HCT116 (cell line): ENCODE results near the gene GTF2IRD1. TPM values are rescaled to one million over a fixed set of nuclear protein-coding genes. Genes with fewer than 3 reads are reported as not detected.

Source experiments
- ATAC-seq: fragments of 200-7000 bp; cut with Tn5 transposase; 2 replicates; pipeline ENCODE4 v1.9.1; 2020; ENCODE audit warnings: mild to moderate bottlenecking, moderate library complexity
- BruUV-seq: library from RNA; stranded (reverse); fragments of 400-500 nt; replicated peaks from 2 replicates; lab custom pipeline; 2021; lab: Mats Ljungman, UMichigan
- CTCF ChIA-PET: fragments of 300-600 bp; sonication (Branson Sonifier 250); formaldehyde crosslinking; loops from one replicate; lab custom pipeline; 2021; ENCODE audit warnings: antibody characterized with exemption; lab: Charles Lee
- POLR2A ChIA-PET: fragments of 300-600, 350-600 bp; sonication (Branson Sonifier 250); formaldehyde crosslinking; loops from one replicate; lab custom pipeline; 2021; ENCODE audit warnings: antibody characterized with exemption; lab: Charles Lee
- RAD21 ChIA-PET, 2 experiments: fragments of 300-600 bp; sonication (Branson Sonifier 250); formaldehyde crosslinking; loops; one replicate each; lab custom pipeline; 2023; ENCODE audit warnings: low total read pairs in 2 of 2; ENCODE audit not compliant: uncharacterized antibody in 2 of 2, unreplicated experiment in 2 of 2, low non-redundant PET in 1 of 2; lab: Charles Lee
- DNase-seq: peaks from one replicate; pipeline ENCODE4 v3.0.0-alpha.2; 2010; ENCODE audit warnings: low read depth, low spot score
- H2AFZ ChIP-seq: fragments of 200-600 bp; shearing (Covaris generic), sonication (generic); 2 replicates; pipeline ENCODE4 v1.6.1; 2017; ENCODE audit warnings: low read depth, mixed run types, mixed read lengths, antibody characterized with exemption, low read length; ENCODE audit not compliant: poor library complexity, severe bottlenecking
- H3K27ac ChIP-seq: 2 replicates; pipeline ENCODE4 v1.5.1; 2012; ENCODE audit warnings: low read depth, low read length
- H3K27me3 ChIP-seq: fragments of 200-600 bp; sonication (generic); 2 replicates; pipeline ENCODE4 v1.6.1; 2016; ENCODE audit warnings: mixed run types, low read length, mixed read lengths; ENCODE audit not compliant: insufficient read depth
- H3K36me3 ChIP-seq, 2 experiments: fragments of 200-500 bp in 1 of 2; fragments of 200-600 bp in 1 of 2; sonication (Bioruptor generic) in 1 of 2; sonication (generic) in 1 of 2; 2 replicates each; pipeline versions ENCODE4 v1.5.1 to v1.6.1; 2014 to 2016; ENCODE audit warnings: low read length in 2 of 2, inconsistent platforms in 1 of 2, mixed read lengths in 1 of 2, mixed run types in 1 of 2; ENCODE audit not compliant: insufficient read depth in 2 of 2, control insufficient read depth in 1 of 2
- H3K4me1 ChIP-seq, 2 experiments: fragments of 200-600 bp in 1 of 2; sonication (generic) in 1 of 2; 2 replicates each; pipeline versions ENCODE4 v1.5.1 to v1.6.1; 2012 to 2017; ENCODE audit warnings: low read length in 2 of 2, inconsistent platforms in 1 of 2, mild to moderate bottlenecking in 1 of 2, mixed read lengths in 1 of 2, mixed run types in 1 of 2, moderate library complexity in 1 of 2; ENCODE audit not compliant: insufficient read depth in 2 of 2, control insufficient read depth in 1 of 2
- H3K4me2 ChIP-seq: fragments of 200-600 bp; sonication (generic); 2 replicates; pipeline ENCODE4 v1.6.1; 2017; ENCODE audit warnings: mixed run types, low read length, mixed read lengths
- H3K4me3 ChIP-seq, 2 experiments: fragments of 200-600 bp in 1 of 2; sonication (generic) in 1 of 2; replicated peaks in 1 of 2; 2 replicates each; pipeline ENCODE4 v1.5.1; 2011 to 2016; ENCODE audit warnings: low read length in 2 of 2, control low read depth in 1 of 2, low read depth in 1 of 2, mild to moderate bottlenecking in 1 of 2, mixed read lengths in 1 of 2, mixed run types in 1 of 2
- H3K79me2 ChIP-seq: fragments of 200-600 bp; sonication (generic); 2 replicates; pipeline ENCODE4 v1.6.1; 2017; ENCODE audit warnings: mild to moderate bottlenecking, mixed run types, low read length, moderate library complexity, mixed read lengths; ENCODE audit not compliant: insufficient read depth
- H3K9ac ChIP-seq: fragments of 200-600 bp; sonication (generic); 2 replicates; pipeline ENCODE4 v1.6.1; 2016; ENCODE audit warnings: low read length, mixed read lengths
- H3K9me2 ChIP-seq: fragments of 200-600 bp; sonication (generic), shearing (Covaris generic); 2 replicates; pipeline ENCODE4 v1.6.1; 2017; ENCODE audit warnings: mixed run types, mild to moderate bottlenecking, moderate library complexity; ENCODE audit not compliant: insufficient read depth
- H3K9me3 ChIP-seq, 2 experiments: fragments of 200-500 bp in 1 of 2; fragments of 200-600 bp in 1 of 2; sonication (Bioruptor generic) in 1 of 2; sonication (generic) in 1 of 2; 2 replicates each; pipeline ENCODE4 v1.6.1; 2014 to 2017; ENCODE audit warnings: low read length in 2 of 2, mixed read lengths in 2 of 2, inconsistent platforms in 1 of 2, low read depth in 1 of 2, mild to moderate bottlenecking in 1 of 2, mixed run types in 1 of 2, moderate library complexity in 1 of 2; ENCODE audit not compliant: control insufficient read depth in 1 of 2, insufficient read depth in 1 of 2
- H4K20me1 ChIP-seq: fragments of 200-600 bp; sonication (generic), shearing (Covaris generic); 2 replicates; pipeline ENCODE4 v1.6.1; 2017; ENCODE audit warnings: mixed run types, mild to moderate bottlenecking, moderate library complexity; ENCODE audit not compliant: insufficient read depth
- ATF3 ChIP-seq: IDR thresholded peaks from 2 replicates; pipeline ENCODE4 v1.6.1; 2012
- CBX3 ChIP-seq: IDR thresholded peaks from 2 replicates; pipeline ENCODE4 v1.6.1; 2012; ENCODE audit warnings: low read depth
- CTCF ChIP-seq, 3 experiments: fragments of 200-600 bp in 1 of 3; sonication (generic) in 1 of 3; IDR thresholded peaks in 2 of 3; conservative IDR thresholded peaks in 1 of 3; 2 replicates each; pipeline ENCODE4 v1.5.1; 2012 to 2017; ENCODE audit warnings: low read depth in 2 of 3, low read length in 2 of 3, antibody characterized with exemption in 1 of 3, borderline replicate concordance in 1 of 3, control low read depth in 1 of 3, mild to moderate bottlenecking in 1 of 3, mixed read lengths in 1 of 3, mixed run types in 1 of 3, moderate library complexity in 1 of 3; ENCODE audit not compliant: insufficient read depth in 1 of 3
- ELF1 ChIP-seq: IDR thresholded peaks from 2 replicates; pipeline ENCODE4 v1.6.1; 2012; ENCODE audit warnings: low read depth, borderline replicate concordance
- EZH2phosphoT487 ChIP-seq: fragments of 200-600 bp; IDR thresholded peaks from 2 replicates; pipeline ENCODE4 v1.6.1; 2018; ENCODE audit warnings: antibody characterized with exemption, borderline replicate concordance
- MAX ChIP-seq: IDR thresholded peaks from 2 replicates; pipeline ENCODE4 v1.6.1; 2012
- RAD21 ChIP-seq: IDR thresholded peaks from 2 replicates; pipeline ENCODE4 v1.6.1; 2012; ENCODE audit warnings: low read depth, mild to moderate bottlenecking
- intact Hi-C: fragments of 100-400 bp; cut with micrococcal nuclease; formaldehyde crosslinking; loops from 2 replicates; pipeline ENCODE4 v1.10.0; 2022
- total RNA-seq: library from RNA; stranded (reverse); gene quantifications from one replicate; pipeline ENCODE4 v1.2.1, GENCODE V29; 2021; ENCODE audit not compliant: unreplicated experiment

The GTF2IRD1 gene
- total RNA-seq, 1 experiment from 2014 or later: 34.5 TPM

- no peak overlapping the region for H2AFZ ChIP-seq
- intact Hi-C loops: loop anchor here (2.0 to 10.0 kb wide), 2 partner anchors 90 to 128 kb away; partner anchors contain the start of gene GTF2IRD1
- no peaks in the 10 kb centered on the region for H3K4me1 ChIP-seq
- BruUV-seq: no TSS peak
- H3K36me3 ChIP-seq: peaks cover 0 to 10% of the 10 kb centered on the region in 2 experiments; a peak in 2 of 4 replicates
- TF ChIP-seq ATF3 (no peak), CTCF (IDR thresholded peaks at IDR 0.05 in 2 of 3, conservative IDR thresholded peaks at IDR 0.05 in 1 of 3; ENCODE audit: borderline replicate concordance in 1 of 3, insufficient read depth in 1 of 3, low read depth in 2 of 3, low read length in 2 of 3) (peak; percentile 42 to 77 (median 75); a peak in 5 of 6 replicates), ELF1 (no peak), EZH2phosphoT487 (no peak), CBX3 (peak; percentile 43; the same call in 1 of the 2 replicates), MAX (no peak), RAD21 (peak; percentile 67)
- no peak overlapping the region for H3K9ac ChIP-seq
- DNase-seq (peak; percentile 34), ATAC-seq (peak; percentile 89)
- no peak overlapping the region for H3K27ac ChIP-seq
- ChIA-PET CTCF (no interaction called here), POLR2A (no interaction called here), RAD21 (no interaction called here)
- H3K4me2 ChIP-seq: no peak overlapping the region
- no peaks in the 10 kb centered on the region for H3K9me2 ChIP-seq
- no peaks in the 10 kb centered on the region for H3K27me3 ChIP-seq
- H3K4me3 ChIP-seq: no peak overlapping the region
- H3K79me2 ChIP-seq: no peaks in the 10 kb centered on the region
- no peaks in the 10 kb centered on the region for H3K9me3 ChIP-seq
- H4K20me1 ChIP-seq: no peaks in the 10 kb centered on the region
Measured at GRCh38 chr7:74544706-74545469, 91.2 kb downstream of the GTF2IRD1 start.
